NB4 (cell line): ENCODE data around the gene SCLT1.

ENCODE experiments used
- MAX ChIP-seq: IDR thresholded peaks from 2 replicates; pipeline ENCODE4 v1.6.1; 2011; ENCODE audit warnings: low read depth, low read length
- MYC ChIP-seq: IDR thresholded peaks from 2 replicates; pipeline ENCODE4 v1.6.1; 2011; ENCODE audit warnings: low read depth, low read length
- POLR2A ChIP-seq: IDR thresholded peaks from 2 replicates; pipeline ENCODE4 v1.6.1; 2011; ENCODE audit warnings: mild to moderate bottlenecking; ENCODE audit not compliant: insufficient read length; ENCODE audit errors: extremely low read depth
- TF ChIP-seq, protein P1 (sequence below): IDR thresholded peaks from one replicate; pipeline ENCODE4 v1.5.1; 2012; ENCODE audit warnings: low read depth, low read length

DNA sequence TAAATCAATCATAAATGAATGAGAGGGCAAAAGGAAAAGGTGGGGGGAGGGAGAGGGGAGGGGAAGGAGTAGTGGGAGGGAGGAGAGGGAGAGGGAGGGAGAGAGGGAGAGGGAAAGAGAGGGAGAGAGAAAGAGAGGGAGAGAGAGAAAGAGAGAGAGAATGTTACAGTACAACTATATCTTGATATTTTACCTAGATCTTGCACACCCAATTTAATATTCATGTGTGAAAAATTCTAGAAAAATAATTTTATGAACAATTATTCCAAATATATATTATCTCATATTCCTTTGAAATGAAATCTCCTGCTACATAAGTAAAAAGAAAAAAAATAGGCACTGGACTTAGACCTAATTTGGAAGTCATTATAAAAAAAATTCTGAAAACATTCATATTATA is 120.0 kb downstream of the SCLT1 start:
- no peak for TF ChIP-seq MYC
- TF ChIP-seq, protein P1, sequence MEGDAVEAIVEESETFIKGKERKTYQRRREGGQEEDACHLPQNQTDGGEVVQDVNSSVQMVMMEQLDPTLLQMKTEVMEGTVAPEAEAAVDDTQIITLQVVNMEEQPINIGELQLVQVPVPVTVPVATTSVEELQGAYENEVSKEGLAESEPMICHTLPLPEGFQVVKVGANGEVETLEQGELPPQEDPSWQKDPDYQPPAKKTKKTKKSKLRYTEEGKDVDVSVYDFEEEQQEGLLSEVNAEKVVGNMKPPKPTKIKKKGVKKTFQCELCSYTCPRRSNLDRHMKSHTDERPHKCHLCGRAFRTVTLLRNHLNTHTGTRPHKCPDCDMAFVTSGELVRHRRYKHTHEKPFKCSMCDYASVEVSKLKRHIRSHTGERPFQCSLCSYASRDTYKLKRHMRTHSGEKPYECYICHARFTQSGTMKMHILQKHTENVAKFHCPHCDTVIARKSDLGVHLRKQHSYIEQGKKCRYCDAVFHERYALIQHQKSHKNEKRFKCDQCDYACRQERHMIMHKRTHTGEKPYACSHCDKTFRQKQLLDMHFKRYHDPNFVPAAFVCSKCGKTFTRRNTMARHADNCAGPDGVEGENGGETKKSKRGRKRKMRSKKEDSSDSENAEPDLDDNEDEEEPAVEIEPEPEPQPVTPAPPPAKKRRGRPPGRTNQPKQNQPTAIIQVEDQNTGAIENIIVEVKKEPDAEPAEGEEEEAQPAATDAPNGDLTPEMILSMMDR = no peak
- TF ChIP-seq POLR2A = no peak
- no peak for TF ChIP-seq MAX
